GM19043 (cell line): ENCODE measurements around the gene CST7.
"Not testable (repeated sequence)": the region's sequence is repeated elsewhere in the genome, so short reads cannot be mapped to it uniquely, and the experiment has no call there.

Experiments
- ATAC-seq: cut with Tn5 transposase; IDR thresholded peaks from one replicate; pipeline ENCODE4 v1.9.1; 2021; ENCODE audit warnings: low read depth; ENCODE audit not compliant: unreplicated experiment

CST7 gene

GRCh38 chr20:24998631-24999445 is 49.8 kb downstream of the CST7 start:
- ATAC-seq = no peak

- ATAC-seq = no peak
These were observed 50.5 kb downstream of the CST7 start for GRCh38 chr20:24999568-24999967.

- no peak for ATAC-seq
These were observed 51.3 kb downstream of the CST7 start for GRCh38 chr20:25000268-25000801.

GRCh38 chr20:25001323-25001722 is 52.3 kb downstream of the CST7 start:
- not testable (repeated sequence) for ATAC-seq

GRCh38 chr20:25003002-25003401 is 53.9 kb downstream of the CST7 start:
- ATAC-seq = no peak

GRCh38 chr20:25005220-25005619 is 56.2 kb downstream of the CST7 start:
- no peak for ATAC-seq

GRCh38 chr20:25005661-25006060 is 56.6 kb downstream of the CST7 start:
- no peak for ATAC-seq

GRCh38 chr20:25006431-25007167 is 57.5 kb downstream of the CST7 start:
- ATAC-seq = no peak

GRCh38 chr20:25007491-25008305 is 58.6 kb downstream of the CST7 start:
- ATAC-seq = no peak

GRCh38 chr20:25008388-25009217 is 59.5 kb downstream of the CST7 start:
- ATAC-seq = no peak
